Stimulated activated CD4-positive, alpha-beta T cell treated with anti-CD3 and anti-CD28 coated beads, TNF-alpha, amount 100 ng/mL, for 24 hours (primary cell): ENCODE data around the gene PAX7.

Experiments
- DNase-seq, 3 experiments: peaks; one replicate each; pipeline ENCODE4 v3.0.0-alpha.2; 2020; ENCODE audit warnings: low read depth in 3 of 3

Gene PAX7

DNA sequence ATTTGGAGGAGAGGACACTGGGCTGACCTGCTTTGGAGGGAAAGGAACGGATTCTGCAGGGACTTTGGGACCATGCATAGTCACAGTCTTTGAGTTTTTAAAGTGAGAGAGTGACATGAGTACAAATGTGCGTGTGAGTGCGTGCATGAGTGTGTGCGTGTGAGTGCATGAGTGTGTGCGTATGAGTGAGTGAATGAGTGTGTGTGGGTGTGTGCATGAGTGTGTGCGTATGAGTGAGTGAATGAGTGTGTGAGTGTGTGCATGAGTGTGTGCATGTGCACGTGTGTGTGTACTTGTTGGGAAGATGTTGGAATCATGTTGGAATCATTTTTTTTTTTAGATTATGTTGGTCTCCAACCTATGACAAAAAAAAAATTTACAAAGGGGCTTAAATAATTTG lies 70.5 kb downstream of the PAX7 start:
- no peak for DNase-seq

- DNase-seq: no peak
Observed at GRCh38 chr1:18703041-18703621, 72.5 kb downstream of the PAX7 start.

- DNase-seq: no peak
Observed at GRCh38 chr1:18705811-18706210, 75.2 kb downstream of the PAX7 start.

GRCh38 chr1:18707696-18708257 lies 77.1 kb downstream of the PAX7 start:
- DNase-seq: no peak

DNA sequence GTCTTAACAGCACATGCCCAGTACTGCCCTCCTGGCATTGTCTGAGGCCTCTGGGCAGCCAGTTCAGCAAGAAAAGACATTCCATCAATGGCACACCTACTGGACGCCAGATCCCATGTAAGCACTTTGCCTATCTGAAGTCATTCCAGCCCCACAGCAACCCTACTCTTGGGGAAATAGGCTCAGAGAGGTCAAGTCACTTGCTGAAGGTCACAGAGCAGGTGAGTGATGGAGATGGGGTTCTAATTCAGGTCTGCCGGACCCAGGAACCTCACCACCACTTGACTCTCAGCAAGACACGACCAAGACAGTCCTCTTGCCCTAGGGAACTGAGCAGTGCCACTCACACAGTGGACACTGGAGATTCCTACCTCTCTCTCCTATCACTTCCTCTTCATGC lies 79.4 kb downstream of the PAX7 start:
- no peak for DNase-seq

DNA sequence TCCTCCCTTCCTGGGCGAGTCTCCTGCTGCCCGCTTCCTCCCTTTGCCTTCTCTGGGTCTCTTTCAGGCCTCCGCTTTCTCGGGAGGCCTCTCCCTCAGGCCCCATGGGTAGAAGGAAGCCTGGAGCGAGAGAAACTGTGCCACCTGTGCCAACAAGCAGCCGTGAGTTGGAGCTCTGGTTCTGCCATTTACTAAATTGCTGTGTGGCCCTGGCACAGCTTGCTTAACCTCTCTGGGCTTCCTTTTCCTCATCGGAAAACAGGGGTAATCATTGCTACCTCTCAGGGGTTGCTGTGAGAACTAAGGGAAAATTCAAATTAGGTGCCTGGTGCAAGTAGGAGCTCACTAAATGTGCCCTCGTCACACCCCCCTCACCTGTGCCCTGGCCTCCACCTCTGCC lies 80.4 kb downstream of the PAX7 start:
- no peak for DNase-seq

GRCh38 chr1:18711536-18712251 lies 81.0 kb downstream of the PAX7 start:
- no peak for DNase-seq

DNA sequence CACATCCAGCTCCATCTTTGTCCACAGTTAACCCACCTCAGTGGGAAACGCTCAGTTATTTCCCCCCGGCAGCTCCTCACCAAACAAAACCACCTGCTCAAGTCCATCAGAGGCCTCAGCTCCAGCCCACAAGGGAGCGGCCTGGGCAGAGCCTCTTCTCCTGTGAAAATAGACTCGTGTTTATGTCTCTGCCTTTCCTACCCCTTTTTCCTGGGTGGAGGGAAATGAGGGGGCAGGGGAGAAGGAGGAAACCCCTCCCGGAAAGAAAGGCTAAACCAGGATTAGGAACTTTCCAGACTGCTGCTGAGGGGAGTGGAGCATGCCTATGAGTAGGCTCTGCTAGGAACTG lies 81.6 kb downstream of the PAX7 start:
- DNase-seq: no peak

GRCh38 chr1:18714404-18715175 lies 83.9 kb downstream of the PAX7 start:
- no peak for DNase-seq

GRCh38 chr1:18716112-18716784 lies 85.6 kb downstream of the PAX7 start:
- no peak for DNase-seq

DNA sequence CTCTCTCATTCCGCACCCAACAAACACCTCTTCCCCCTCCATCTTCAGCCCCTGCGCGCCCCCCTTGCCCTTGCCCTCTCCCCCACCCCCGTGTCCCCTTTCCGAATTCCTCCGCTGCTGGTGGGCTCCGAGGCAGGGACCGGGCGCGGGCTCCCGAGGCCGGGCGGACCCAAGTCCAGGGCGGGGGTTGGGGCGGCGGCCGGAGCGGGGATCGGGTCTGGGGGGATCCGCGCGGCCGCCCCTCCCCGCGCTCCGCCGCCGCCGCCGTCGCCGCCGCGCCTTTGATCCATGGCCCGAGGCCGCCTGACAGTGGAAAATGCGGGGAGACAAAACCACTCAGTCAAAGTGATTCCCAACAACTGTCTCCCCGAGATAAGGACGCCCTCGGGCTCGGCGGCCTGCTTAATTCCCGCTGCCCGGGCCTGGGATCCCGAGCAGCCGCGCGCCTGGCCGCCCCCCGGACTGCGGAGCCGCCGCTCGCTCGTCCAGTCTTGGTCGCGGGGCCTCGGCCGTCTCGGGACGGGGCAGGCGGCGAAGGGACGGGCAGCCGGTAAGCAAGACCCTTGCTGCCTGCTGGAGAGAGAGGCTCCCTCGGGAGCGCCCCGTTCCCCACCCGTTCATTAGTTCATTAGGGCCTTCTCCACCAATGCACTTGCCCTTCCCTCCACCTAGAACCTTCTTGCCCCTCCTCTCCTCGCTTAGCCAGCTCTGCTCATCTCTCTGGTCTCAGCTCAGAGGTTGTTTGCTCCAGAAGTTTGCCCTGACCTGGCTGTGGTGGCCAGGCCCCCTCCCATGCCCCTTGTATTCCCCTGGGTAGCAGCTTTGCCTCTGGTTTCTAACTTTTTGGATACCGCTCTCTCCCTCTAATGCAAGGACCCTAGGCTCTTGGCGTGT lies 86.4 kb downstream of the PAX7 start:
- no peak for DNase-seq

- DNase-seq: no peak
Observed at GRCh38 chr1:18719786-18720451, 89.3 kb downstream of the PAX7 start.

GRCh38 chr1:18721041-18721440 lies 90.4 kb downstream of the PAX7 start:
- DNase-seq: no peak

DNA sequence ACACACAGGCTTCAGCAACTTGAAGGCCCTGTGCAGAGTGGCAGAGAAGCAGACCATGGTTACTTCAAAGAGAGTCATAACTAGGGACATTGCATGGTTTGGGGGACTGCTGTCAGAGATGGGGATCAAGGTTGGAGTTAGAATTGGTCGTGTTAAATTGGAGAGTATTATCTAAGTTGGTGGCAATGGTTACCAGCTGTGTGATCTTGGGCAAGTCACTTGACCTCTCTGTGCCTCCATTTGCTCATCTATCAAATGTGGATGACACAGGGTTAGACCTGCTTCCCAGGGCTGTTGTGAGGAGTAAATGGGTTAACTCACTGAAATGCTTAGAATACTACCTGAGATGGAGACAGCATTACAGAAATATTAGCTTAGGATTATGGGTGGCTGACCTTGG lies 91.1 kb downstream of the PAX7 start:
- DNase-seq: no peak

GRCh38 chr1:18722270-18722669 lies 91.6 kb downstream of the PAX7 start:
- DNase-seq: no peak

DNA sequence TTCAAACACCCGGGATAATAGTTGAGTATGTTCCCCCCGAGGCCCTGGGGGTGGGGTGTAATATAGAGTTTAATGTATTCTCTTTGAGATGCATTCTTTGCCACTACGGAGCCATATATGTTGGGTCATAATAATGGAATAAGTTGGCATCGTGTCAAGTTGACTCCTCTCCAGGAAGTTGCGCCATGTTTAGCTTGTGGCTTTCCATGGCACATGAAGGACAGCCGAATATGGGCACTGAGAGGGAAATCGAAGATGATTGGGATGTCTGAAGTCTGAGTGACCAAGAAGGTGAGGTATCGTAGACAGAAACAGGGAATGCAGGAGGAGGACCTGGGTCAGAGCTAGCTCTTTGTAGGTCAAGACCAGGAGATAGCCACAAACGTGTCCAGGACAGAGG lies 92.6 kb downstream of the PAX7 start:
- DNase-seq: no peak

- no peak for DNase-seq
Observed at GRCh38 chr1:18723701-18724411, 93.2 kb downstream of the PAX7 start.

DNA sequence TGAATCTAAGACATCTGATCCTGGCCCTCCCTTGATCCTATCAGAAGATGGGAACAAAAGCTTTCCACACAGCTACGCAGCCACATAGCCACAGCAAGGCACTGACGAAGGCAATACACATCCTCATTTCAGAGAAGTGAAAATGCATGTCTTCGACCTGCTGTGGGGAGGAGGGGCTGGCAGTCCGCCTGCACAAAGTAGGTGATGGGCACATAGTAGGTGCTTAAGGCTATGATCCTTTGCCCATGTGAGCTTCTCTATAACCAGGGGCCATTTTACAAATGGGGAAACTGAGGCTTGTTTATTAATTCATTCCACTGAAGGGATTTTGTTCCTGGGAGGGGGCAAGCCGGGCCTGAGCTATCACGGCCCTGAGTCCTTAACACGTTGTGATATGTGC lies 94.2 kb downstream of the PAX7 start:
- DNase-seq: no peak

DNA sequence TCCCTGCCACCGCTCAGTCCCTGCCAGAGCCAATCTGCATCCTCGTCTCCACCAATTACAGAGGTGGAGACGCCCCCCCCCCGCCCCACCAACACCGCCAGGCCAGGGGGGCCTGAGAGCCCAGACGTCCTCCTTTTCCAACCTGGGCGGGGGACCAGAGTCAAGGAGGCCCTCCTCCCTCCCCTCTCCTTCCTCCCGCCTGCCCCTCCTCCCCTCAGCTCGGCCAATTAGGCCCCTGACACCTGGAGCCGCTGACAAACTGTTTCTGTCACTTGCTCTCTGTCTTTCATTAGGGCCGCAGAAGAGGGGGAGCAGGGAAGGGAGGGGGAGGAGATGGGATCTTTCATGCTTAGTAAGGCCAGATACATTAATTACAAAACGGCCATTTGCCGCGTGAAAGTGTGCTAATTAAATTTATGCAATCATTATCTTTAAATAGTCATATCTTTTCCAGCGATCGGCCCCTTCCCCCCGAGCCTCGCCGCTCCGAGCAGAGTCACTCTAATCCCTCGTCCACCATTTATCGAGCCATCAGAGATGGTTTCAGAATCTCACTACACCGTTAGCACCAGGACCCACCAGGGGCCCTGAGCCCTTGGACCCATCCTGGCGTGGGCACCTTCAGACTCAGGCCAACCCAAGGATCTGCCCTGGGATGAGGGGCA lies 94.7 kb downstream of the PAX7 start:
- no peak for DNase-seq

DNA sequence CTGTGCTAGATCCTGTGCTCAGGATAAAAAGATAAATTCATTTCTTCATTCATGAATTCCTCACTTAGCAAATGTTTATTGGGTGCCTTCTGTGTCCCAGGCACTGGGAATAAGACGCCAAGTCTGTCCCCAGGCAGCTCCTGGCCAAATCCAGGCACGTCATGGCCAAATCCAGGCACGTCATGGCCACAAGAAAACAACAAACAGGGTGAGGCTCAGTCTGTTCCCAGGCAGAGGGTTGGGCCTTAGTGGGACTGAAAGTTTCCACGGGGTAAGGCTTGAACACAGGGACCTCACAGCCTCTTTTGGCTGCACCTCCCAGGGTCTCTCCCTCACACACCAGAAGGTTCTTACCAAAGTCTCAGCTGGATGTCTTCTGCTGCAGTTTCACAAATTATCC lies 95.7 kb downstream of the PAX7 start:
- DNase-seq: no peak
